Left kidney (tissue), 2 donors: ENCODE measurements around the gene GPSM1. TPM values are rescaled to one million over a fixed set of nuclear protein-coding genes. Genes with fewer than 3 reads are reported as not detected.
"Not testable (repeated sequence)": the region's sequence is repeated elsewhere in the genome, so short reads cannot be mapped to it uniquely, and the experiment has no call there.

Experiments used
- DNase-seq: peaks from one replicate; pipeline ENCODE4 v3.0.0-alpha.2; 2013
- polyA plus RNA-seq: library from polyadenylated mRNA; unstranded; fragments of 120-200 nt; gene quantifications from one replicate; pipeline ENCODE4 v1.2.1, GENCODE V29; 2013; ENCODE audit not compliant: insufficient read length

GPSM1 gene
- polyA plus RNA-seq, 1 donor: 27.4 TPM

DNA sequence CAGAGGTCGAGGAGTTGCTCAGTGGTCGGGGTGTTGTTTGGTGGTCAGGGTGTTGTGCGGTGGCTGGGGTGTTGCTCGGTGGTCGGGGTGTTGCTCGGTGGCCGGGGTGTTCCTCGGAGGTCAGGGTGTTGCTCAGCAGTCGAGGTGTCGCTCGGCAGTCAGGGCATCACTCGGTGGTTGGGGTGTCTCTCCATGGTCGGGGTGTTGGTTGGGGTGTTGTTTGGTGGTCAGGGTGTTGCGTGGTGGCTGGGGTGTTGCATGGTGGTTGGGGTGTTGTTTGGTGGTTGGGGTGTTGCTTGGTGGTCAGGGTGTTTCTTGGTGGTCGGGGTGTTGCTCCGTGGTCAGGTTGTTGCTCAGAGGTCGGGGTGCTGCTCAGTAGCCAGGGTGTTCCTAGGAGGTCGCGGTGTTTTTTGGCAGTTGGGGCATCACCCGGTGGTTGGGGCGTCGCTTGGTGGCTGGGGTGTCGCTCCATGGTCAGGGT, 11.0 kb upstream of the GPSM1 start:
- no peak for DNase-seq

DNA sequence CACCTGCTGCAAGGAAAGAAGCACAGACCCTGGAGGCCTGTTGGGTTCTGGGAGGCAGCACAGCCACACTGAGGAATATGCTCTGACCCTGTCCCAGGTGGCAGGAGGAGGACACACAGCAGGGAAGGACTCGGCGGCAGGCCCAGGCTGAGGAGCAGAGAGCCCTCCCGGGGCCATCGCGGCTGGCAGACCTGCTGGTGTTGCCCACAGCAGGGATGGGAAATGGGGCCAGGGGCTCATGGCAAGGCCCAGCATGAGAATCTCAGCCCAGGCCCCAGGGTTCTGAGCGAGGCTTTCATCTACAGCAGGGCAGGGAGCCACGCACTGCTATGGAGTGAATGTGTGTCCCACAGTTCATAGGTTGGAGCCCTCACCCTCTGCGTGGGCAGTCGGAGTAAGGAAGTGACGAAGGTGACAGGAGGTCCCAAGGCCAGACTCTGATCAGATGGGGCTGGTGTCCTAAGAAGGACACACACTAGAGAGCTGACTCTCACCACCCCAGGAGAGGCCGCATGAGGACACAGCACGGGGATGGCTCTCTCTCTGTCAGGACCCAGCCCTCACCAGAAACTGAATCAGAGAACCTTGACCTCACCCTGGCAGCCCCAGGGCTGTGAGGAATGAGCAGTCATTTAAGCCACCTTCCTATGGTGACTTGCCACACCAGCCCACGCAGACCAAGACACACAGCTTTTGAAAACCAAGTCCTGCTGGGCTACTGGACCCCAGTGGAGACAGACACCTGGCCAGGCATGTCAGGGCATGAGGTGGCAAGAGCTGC, 10.3 kb upstream of the GPSM1 start:
- no peak for DNase-seq

DNA sequence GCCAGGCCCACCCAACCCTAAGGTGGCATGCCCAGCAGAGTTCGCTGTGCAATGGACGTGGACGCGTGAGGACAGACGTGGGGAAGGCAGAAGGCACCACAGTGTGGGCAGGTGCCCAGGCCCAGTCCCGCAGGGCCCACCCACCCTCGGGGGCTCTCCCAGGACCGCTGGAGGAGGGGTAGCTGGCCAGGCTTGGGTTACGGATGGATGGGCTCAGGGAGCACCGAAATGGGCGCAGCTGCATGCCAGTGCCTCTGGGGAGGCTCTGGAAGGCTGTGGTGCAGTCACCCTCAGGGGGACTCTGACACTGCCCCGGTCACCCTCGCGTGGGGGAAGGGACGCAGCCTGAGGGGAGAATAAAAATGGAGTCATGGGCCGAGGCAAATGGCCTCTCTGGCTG, 9.6 kb upstream of the GPSM1 start:
- no peak for DNase-seq

DNA sequence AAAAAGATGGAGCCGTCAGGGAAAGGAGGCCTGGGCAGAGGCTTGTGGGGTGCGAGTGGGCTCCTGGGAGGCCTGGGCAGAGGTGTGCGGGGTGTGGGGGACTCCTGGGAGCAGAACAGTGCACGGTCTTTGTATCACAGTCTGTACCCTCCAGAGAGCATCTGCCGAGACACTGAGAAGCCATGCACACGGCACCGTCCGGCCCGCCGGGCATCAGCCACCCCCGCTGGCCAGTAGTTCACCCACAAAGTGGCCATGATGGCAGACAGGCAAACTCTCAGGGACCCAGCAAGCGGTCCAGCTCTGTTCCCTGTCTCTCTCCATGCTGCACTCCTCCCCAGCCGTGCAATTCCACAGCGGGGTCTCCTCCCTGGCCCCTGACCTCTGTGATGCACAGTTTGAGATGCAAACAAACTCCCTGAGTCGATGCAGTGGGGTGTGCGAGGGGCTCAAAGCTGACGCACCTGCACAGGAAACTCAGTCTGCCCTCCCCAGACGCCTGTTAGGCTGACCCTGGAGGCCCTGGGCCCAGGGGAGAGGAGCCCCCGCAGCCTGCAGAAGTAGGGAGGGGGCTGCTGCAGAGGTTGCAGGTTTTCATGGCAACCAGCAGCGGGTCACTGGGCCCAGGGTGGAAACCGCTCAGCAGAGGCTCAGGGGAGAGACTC, 9.1 kb upstream of the GPSM1 start:
- DNase-seq: no peak

DNA sequence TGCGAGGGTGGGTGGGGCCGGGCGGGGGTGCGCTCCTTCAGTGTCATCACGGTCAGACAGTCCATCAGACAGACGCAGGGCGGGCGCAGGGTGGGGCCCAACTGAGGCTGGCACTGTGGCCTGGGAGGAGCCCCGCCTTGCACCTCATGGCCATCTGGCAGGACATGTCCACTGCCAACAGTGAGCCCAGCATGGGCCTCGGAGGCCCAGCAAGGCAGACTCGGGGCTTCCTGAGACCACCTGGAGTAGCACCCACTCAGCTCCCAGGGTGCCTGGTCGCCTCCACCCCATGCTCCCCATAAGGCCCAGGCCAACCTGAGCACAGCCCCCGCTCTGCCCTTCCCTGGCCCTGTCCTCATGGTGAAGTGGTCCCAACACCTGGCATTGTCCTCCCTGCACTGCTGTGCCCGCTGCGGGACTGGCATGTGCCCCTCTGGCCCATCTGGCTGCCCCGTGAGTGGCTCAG, 8.5 kb upstream of the GPSM1 start:
- DNase-seq: no peak

DNA sequence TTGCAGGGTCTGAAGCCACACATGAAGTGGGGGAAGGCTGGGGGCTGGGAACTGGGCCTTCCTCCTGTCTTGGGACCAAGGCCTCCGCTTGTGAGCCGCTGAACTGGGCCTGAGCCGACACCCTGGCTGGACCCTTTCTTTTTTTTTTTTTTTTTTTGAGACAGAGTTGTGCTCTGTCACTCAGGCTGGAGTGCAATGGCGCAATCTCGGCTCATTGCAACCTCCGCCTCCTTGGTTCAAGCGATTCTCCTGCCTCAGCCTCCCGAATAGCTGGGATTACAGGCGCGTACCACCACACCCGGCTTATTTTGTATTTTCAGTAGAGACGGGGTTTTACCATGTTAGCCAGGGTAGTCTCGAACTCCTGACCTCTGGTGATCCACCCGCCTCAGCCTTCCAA, 8.1 kb upstream of the GPSM1 start:
- DNase-seq: not testable (repeated sequence)

DNA sequence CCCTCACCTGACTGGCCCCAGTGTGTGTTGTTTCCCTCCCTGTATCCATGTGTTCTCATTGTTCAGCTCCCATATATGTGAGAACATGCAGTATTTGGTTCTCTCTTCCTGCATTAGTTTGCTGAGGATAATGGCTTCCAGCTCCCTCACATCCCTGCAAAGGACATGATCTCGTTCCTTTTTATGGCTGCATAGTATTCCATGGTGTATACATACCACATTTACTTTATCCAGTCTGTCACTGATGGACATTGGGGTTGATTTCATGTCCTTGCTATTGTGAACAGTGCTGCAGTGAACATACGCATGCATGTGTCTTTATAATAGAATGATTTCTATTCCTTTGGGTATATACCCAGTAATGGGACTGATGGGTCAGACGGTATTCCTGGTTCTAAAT, 7.4 kb upstream of the GPSM1 start:
- DNase-seq: not testable (repeated sequence)

DNA sequence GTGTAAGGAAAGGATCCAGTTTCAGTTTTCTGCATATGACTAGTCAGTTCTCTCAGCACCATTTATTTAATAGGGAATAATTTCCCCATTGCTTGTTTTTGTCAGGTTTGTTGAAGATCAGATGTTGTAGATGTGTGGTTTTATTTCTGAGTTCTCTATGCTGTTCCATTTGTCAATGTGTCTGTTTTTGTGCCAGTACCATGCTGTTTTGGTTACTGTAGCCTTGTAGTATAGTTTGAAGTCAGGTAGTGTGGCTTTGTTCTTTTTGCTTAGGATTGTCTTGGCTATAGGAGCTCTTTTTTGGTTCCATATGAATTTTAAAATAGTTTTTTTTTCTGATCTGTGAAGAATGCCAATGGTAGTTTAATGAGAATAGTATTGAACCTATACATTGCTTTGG, 6.4 kb upstream of the GPSM1 start:
- DNase-seq: not testable (repeated sequence)

DNA sequence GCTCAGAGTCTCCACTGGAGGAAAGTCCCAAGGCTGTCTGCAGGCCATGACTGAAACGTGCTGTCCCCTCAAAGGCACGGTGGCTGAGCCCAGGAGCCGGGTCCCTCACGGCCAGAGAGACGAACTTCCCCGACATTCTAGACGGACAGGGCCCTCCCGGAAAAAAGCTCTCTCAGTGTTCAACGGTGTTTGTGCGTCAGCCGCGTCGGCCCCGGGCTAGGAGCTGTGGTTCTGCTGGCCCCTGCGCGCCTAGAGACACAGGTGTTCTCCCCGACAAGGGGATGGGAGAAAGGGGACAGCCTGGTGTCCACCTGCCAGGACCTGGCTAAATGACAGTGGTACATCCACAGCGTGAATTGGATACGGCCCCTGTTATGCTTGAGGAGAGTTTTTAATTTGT, 5.8 kb upstream of the GPSM1 start:
- DNase-seq: no peak

DNA sequence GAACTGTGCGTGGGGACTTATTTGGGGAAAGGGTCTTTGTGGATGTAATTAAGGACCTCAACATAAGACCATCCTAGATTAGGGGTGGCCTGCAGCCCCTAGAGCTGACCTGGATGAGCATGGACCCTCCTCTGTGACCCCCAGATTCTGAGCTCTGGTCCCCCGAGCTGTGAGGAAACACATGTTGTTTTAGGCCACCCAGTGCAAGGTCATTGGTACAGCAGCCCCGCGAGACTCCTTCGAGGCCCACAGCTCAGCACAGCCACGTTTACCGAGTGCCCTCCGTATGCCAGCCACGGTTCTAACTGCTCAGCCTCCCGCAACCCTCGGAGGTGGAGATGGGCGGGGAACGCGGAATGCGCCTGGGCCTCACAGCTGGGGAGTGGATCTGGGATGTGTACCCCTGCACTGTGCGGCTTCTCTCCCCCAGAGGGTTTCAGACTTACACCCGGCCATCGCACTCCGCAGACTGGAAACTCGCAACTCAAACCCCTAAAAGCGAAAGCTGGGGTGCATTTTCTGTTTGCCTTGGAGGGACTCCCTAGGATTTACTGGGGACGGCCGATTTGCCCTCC, 4.5 kb upstream of the GPSM1 start:
- no peak for DNase-seq

DNA sequence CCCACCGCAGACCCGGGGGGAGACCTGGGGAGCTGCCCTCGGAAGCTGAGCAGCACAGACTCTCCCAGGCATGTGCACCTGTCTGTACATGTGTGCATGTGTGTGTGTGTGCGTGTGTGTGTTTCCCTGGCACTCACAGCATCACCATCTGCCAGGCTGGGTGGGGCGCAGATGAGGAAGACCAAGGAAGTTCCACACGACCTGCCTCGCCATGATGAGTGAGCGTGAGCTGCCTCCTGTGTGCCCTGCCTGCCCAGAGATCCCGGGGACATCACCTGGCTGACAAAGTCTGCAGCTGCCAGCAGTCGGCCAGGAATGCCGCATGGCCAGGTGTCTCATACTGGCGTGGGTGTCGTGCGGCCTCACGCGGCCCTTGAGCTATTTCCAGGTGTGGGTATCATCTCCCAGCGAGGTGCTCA, 4.0 kb upstream of the GPSM1 start:
- DNase-seq: no peak

DNA sequence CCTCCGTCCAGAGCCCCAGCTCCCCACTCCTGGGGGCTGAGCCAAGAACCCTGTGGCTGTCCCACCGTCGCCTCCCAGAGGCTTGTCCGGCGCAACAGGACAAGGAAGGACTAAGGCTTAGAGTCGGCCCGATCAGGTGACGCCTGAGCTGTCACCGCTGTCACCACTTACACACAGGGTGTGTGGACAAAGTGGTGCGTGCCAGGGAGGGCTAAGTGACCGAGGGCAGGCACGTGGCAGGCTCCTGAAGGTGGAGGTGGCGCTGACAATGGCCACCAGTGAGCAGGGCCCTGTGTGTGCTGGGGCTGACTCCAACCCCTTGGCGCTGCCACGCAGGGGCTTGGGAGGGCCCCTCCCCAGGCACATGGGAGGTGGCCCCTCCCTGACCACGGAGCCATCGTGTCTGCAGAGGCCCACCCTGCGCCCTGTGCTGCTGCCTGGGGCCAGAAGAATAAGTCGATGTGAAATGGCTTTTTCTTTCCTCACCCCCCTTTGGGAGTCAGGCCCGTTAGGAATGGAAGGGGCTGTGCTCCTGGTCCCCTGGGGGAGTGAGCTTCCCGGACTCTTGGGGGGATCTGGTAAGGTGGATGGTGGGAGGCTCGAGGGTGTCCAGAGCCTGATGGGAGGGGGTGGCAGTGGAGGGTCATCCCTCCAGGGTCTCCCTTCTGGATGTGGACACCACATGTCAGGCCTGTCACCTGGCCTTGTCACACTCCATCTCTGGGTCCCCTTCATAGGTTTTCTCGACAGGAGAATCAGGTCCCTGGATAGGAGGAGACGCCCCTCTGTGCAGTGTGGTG, 2.6 kb upstream of the GPSM1 start:
- no peak for DNase-seq

DNA sequence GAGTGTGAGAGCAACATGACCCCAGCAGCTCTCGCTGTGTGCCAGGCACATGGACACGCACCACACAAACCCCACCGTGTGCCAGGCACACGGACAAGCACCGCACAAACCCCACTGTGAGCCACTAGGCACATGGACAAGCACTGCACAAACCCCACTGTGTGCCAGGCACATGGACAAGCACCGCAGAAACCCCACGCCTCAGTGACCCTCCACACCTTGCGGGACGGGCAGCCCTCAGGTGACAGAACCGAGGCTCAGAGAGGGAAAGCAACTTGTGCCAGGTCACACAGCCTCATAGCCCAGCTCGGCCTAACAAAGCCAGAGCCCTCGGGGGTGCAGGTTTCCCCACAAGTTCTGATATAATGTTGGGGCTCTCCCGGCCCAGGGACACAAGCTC, 2.0 kb upstream of the GPSM1 start:
- no peak for DNase-seq

DNA sequence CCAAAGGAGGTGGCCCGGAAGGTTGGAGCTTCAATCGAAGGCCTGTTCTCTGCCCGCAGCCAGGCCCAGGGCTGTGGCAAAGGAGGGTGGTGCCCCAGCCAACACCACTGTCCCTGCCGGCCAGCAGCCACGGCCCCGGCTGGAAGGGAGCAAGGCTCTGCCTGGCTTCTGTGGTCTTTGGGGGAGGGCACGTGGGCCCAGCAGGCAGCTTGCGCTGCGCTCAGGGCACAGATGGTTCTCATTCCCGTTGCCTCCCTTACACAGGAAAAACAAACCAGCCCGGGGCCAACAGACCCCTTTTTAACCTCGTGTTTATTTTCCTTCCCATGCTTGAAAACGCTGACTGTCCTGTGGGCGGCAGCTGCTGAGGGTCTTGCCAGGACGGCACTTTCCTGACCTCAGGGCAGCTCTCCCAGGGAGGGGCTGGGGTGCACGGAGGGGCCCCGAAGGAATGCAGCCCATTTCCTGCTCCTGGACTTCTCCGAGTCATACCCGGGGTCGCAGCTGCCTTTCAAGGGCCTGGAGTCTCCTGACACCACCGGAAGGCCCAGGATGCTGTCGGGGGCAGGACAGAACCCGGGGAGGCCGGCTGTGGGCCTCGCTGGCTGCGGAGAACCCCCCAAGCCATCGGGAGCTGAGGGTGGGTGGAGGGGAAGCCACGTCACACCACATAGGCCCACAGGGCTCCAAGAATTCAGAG, 1.1 kb upstream of the GPSM1 start:
- DNase-seq: no peak

DNA sequence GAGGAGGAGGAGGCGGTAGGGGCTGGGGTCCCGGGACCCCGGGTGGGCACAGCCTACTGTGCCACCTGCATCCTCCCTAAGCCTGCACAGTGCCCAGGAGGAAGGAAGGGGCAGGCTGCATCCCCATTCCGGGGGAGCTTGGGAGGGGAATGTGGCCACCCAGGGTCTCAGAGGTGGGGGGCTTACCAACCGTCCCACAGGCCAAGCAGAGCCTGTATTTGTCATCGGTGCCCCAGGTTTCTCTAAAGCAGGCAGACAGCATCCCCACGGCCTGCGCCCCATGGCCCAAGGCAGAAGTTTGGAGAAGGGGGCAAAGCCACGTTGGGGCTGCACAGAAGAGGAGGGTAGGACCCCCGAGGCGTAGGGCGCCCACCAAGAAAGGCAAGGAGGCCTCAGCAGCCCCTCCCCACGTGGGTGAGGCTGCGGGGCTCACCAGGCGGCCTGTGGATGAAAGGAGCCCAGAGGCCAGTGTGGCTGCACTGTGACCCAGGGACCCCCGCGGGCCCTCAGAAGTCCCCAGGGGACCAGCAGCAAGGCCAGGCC, 507 bp upstream of the GPSM1 start:
- DNase-seq: no peak

DNA sequence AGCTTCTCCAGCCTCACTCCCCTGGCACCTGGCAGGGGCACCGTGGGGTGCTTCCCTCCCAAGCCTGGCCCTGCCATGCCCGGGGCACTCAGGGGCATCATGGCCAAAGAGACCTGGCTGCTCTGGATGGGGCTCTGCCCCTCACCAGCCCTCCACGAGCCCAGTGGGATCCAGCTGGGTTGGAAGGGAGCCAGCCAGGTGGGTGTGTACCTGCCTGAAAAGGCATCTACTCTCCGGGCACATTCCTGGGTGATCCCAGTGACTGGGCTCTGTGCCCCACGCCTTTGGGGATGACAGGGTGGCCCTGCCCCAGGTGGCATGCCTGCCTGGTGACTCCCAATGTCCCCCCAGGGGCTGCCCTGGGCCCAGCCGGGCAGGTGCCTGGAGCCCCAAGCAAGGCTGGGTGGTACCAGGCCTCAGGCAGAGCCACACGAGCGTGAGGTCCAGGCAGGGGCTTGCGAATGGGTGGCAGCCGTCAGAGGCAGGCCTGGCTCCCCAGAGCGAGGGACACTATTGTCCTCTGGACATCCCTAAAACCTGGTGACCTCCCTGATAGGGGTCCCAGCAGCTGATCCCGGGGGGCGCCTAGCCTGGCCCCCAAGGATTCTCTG, 777 bp downstream of the GPSM1 start:
- DNase-seq: no peak

DNA sequence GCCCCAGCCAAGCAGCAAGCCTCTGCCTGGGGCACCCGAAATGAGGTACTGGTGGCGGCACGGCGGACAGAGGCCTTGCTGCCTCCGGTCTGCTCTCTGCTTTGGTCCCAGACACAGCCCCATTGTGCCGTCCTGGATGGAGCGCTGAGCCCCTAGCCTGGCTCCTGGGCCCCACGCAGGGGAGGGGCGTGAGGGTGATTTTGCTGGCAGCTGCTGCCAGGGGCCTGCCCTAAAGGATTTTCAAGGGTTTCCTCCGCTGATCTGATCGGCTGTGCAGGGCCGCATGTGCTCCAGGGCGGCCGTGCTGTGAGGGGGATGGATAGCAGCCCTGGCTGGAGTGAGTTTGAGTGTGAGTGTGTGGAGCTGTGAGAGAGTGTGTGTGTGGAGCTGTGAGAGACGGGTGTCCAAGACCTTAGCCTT, 1.3 kb downstream of the GPSM1 start:
- no peak for DNase-seq

DNA sequence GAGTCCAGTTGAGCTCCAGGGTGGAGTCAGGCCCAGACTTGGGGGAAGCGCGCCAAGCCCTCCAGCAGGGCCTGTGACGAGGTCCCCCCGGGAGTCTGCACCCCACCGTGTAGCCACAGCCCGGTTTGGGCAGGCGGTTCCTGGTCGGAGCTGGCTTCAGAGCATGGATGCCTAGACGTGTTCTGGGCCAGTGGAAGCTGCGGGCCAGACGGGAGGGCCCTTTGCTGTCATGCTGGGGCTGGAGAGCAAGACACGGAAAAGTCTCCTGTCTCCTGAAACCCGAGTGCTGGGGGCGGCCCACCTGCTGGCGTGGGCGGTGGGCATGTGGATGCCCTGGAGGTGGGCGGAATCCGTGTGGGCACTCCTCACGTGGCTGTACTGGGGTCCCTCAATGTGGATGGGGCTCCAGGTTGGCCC, 1.9 kb downstream of the GPSM1 start:
- no peak for DNase-seq

DNA sequence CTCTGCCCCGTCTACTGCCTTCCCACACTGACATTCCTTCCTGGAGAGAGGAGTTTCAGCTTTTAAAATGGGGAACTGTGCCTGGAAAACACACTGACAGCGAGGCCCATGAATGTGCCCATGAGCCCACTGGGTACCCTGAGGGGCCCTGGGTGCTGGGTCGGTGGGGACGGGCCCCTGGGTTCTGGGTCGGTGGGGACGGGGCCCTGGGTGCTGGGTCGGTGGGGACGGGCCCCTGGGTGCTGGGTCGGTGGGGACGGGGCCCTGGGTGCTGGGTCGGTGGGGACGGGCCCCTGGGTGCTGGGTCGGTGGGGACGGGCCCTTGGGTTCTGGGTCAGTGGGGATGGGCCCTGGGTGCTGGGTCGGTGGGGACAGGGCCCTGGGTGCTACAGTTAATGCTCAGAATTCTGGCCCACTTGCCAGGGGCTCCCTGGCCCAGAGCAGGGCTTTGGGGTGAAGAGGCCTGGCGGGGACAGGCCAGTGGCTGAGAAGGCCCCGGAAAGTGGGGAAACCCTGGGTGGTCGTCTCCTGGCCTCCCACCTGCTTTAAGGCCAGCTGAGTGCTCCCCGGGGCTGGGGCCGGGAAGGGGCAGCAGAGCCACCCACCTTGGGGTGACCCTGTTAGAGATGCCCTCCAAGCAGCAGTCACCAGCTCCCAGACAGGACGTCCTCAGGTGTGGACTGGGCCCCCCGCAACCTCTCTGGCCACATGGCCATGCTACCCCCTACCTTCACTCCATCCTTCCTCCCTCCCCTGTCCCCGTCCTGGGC, 2.5 kb downstream of the GPSM1 start:
- DNase-seq: no peak

DNA sequence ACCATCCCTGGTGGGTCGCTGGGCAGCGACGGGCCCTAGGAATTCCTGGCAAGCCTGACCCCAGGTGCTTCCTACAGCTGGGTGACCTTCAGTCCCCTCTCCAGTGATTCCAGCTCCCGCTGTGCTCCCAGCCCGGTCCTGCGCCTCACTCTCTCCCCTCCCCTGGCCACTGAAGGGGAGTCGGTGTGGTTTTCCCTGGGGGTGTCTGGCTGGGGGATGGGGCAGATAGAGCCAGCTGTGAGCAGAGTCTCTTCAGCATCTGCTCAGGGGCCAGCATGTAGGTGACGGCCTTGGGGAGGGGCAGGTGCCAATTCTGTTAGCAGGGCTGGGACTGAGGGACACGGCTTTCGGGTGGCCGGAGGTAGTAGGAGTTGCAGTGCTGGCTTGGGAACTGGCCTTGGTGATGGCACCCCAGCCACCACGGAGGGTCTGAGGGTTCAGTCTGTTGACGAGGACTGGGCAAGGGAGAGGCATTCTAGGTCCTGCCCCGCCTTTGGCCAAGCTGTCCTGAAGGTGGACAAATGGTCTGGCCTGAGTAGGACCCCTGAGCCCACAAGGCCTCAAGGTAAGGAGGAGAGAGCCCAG, 3.2 kb downstream of the GPSM1 start:
- no peak for DNase-seq
